Measurements from ENCODE around the gene ANXA6.

The ANXA6 gene

DNA sequence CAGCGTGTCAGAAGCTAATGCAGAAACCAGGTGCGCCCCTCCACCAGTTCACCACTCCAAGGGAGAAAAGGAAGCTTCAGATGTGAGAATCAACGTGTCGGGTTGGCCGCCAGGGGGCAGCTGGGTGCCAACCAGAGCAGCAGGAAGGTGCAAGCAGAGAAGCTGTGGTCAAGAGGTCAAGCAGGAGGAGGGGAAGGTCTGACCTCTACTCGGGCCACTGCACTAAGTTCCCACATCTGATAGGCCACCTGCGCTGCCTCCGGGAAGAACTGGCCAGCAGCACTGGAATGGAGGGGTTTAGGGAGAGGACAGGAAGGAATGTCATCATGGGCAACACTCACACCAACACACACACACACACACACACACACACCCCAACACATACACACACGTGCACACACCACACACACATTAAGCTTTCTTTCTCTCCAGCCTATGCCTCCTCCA is 31.4 kb downstream of the ANXA6 start:
- peak; percentile 66 for DNase-seq

DNA sequence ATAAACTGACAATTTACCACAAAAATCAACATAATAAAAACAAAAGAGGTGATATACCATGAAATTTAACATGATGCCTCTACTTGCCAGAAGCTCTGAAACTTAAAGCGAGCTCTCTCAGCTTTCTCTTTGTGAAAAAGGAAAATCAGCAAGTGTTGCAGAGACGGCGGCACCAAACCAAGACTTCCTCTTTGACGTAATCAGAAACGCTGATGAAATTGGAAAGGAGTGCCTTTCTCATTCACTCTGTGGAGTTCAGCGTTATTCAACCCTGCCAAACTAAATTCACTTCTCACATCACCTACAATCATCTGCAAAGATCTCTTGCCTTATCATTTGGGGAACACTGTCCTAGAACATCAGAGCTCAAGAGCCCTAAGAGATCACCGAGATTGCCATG is 32.2 kb downstream of the ANXA6 start:
- DNase-seq = no peak

DNA sequence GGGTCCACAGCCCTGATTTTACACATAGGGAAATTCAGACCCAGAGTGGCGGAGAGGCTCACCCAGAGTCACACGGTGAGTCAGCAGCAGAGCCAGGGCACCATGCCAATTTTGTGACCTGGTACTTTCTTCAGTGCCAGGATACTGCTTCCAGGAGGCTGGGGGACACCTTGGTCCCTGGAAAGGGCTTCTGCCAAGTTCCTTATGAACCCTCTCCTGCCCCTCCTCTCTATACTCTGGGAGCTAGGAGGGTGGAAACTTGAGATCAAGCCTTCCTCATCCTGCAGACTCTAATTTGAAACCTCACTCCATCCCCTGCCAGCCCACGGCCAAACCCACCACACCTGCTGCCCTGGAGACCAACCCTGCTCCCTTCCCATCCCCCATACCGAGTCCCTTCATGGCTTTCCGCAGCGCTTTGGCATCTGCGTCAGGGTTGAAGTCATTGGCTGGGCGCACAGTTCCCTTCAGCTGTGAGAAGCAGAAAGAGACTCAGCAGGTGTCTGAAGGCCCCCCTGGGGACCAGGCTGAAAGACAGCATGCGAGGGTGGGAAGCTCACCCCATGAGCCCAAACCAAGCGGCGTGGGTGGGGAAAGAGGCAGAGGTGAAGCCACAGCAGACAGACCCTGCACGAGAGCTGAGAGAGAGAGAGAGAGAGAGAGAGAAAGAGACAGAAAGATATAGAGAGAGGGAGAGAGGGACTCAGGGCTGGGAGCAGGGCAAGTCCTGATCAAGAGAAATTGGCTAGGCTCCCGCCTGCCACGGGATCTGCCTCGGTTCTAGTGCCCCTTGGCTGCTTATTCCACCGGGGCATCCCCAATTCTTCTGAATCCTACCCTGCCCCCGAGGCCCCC is 33.5 kb downstream of the ANXA6 start:
- peak; percentile 31 for DNase-seq

DNA sequence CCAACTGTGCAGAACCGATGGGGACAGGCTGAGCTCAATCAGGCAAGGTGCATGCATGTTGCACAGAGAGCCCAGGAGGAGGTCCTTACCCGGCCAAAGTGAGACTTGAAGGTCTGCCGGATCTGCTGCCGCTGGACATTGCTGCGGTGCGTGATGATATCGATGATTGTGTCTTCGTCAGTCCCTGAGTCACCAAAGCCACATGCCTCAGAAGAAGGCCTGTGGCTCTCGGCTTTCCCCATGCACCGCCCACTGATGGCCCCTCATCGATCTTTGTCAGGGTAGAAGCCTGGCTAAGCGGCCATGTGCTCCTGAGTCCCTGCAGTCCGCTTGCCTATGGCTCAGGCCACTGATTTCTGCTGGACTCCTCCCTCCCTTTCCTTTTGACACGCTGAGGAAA is 34.8 kb downstream of the ANXA6 start:
- DNase-seq = no peak

DNA sequence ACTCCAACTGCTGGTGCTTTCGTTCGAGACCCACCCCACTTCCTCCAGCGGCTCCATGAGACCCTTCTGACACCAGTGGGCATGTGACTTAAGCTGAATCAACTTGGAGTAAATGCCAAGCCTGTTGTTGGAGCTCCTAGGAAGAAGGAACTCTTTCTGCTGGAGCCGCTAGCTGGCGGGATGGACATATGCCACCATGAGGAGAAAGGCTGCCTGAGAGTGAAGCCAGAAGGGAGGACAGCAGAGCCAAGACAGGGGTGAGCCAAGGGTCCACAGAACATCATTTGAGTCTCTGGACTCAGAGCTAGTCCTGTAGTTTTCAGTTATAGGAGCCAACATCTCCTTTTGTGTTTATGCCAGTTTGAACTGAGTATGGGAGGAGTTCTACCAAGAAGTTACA is 35.9 kb downstream of the ANXA6 start:
- DNase-seq = no peak

DNA sequence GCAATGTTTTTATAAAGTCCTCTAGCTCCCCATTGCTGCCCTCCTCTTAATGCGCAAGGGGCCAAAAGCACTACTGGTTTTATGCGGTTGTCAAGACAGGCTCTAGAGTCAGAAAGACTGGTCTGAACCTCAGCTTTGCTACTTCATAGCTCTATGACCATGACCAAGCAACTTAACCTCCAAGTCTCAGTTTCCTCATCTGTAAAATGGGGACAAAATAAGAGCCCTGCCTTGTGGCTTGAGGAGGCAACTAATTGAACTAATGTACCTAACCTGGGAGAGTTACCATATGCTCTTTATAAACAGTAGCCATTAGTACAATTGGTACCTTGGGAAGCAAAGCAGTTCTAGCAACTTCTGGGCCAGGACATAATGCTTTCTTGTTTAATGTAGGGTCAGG is 36.5 kb downstream of the ANXA6 start:
- no peak for DNase-seq

DNA sequence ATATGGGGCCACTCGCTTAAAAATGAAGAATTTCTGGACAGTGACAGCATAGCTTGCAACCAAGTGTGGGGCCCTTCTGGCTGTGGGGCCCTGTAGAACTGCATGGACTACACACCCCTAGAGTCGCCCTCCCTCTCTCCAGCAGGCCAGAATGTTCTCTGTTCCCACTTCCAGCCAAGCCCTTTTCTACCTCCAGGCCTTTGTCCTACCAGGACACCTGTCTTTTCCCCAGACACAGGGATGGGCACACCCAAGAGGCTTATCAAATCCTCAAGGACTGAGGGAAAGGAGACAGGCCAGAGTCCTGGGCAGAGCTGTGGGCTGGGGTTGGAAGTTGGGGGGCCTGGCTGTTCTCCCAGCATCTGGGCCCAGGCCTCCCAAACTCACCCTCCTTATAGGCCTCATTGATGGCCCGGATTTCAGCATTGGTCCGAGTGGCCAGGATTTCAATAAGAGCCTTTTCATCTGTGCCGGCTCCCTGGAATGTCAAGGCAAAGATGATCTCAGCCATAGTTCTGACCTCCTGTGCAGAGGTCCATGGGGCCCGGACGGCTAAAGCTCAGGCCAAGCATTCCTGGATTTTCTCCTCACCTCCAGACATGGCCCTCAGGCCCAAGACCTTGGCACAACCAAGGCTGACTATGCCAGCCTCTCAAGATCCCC is 38.5 kb downstream of the ANXA6 start:
- DNase-seq = no peak

DNA sequence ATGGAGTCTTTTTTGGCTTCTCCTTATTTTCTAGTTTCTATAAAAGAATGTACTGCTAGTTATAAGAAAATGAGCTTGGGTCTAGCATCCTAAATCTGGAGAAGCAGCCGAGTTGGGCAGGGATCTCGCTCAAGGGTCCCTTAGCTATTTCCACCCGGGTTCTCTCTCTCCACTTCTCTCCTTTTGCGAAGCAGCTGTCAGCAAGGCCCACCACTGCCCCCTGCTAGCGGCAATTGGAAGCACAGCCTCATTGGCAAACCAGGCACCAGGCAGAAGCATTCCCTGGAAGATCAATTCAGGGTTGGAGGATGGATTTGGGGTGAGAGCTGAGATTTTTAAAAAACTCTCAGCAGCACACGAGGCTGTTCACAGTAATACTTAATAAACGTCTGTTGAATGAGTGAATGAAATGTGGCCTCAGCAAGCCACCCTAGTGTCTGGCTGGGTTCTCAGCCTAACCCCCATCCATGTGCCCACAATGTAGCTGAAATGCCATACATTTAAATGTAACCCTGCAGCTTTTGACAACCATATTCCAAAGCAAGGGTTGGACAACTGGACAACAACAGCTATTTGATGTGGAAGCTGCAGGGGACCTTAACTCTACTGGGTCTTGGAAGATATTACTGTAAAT is 42.2 kb downstream of the ANXA6 start:
- peak; percentile 74 for DNase-seq

DNA sequence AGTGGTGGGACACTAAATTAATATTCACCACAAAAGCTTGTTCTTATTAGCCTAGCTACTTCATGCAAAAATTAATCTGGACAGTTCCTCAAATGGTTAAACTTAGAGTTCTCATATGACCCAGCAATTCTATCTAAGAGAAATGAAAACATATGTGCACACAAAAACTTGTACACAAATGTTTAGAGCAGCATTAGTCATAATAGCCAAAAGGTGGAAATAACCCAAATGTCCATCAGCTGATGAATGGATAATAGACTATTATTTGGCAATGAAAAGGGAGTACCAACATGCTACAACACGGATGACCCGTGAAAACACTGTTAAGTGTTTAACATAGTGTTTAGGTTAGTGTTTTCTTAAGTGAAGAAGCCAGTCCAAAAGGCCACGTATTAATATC is 43.9 kb downstream of the ANXA6 start:
- DNase-seq = no peak

DNA sequence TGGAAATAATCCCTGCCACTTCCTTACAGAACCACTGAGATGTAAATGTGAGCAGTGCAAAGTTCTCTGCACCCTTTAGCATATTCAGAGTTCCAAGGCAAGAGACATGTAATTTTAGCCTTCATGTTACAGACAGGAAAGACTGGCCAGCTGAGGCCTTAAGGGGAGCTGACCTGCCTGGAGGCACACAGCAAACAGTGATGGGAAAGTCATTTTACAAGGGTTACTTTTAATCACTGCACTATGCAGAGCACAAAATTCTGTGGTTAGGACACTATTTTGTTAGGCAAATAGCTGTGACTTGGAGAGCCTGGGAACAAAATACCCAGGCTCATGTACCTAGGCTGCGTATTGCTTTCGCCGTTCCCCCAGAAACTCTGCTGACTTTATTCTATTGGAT is 46.6 kb downstream of the ANXA6 start:
- DNase-seq = no peak

DNA sequence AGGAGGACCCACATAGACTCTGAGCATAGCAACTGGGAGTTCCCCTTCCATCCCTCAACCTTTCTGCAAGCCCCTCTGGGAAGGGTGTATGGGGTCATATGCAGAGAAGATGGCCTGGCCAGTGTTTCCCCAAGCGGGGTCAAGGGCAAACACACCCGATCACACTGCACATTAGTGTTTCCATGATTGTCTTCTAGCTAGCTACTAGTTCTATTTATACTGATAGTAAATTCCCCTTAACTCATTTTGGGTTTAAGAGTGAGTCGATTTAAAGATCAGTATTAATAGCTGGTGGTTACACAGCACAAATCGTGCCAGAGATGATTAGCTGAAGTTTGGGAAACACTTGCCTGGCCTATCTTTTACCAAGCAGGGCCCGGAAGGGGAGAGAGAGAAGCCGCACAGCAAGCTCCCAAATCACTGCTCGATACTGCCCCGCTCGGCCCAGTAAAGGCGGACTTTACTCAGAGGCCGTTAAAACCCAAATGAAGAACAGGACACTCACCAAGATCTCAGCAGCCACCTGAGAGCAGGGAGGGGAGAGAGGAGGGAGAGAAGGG is 47.4 kb downstream of the ANXA6 start:
- DNase-seq = no peak

DNA sequence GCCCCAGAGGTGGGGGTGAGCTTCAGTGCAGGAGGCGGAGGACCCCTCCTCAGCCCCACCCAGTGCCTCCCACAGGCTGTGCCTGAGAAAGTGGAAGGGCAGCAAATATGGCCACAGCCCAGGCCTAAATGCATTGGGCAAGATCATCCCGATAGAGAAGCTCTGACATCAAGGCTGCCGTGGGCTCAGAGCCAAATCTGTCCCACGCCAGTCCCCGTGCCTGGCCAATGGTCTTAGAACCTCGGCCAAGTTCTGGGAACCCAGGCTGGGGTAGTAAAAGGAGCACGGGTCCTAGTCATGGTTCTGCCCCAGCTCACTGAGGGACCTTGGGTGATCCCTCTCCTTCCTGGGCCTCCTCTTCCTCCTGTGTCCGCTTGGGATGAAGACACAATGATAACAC is 49.0 kb downstream of the ANXA6 start:
- no peak for DNase-seq

DNA sequence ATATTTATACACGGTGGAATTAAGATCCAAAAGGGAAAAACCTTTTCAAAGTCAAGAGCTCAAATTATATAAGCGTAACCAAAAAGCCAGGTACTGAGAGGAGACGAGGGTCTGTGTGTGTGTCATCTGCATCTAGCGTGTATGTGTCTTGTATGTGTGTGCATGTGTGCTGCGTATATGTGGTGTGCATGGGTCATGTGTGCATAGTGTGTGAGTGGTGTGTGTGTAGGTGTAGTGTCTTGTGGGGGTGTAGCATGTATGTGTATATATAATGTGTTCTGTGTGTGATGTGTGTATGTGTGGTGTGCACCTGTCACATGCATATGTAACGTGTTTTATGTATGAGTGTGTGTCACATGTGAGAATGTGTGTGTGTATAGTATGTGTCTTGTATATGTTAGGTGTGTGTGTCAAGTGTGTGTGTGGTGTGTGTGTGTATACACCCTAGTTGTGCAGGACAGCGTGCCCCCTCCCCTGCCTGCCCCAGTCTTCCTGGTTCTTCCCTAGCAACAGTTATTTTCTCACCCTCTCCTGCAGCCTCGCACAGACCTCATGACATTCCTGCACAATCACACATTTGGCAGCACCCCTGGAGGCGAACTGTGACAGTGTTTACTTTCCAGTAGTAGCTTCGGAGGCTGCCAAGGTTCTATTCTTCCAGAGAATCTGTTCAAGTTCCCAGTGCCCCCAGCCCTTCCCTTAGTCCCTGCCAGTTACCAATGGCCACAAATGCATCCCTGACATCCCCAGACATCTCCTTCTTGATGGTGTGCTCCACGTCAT is 49.6 kb downstream of the ANXA6 start:
- no peak for DNase-seq

DNA sequence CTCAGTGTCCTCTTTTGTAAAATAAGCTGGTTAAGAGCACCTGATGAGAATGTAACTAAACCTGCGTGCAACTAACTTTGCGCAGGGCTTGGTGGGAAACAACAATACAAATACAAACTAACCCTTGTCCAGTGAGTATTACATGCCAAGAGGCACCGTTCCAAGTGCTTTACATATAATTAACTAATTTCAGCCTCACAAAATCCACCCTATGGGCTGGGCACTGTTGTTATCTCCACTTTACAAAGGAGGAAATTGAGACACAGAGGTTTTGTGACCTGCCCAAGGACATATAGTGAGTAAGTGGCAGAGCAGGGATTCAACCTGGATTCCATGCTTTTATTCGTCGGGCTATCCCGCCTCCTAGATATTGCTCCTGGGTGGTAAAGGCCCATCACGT is 50.5 kb downstream of the ANXA6 start:
- DNase-seq = no peak

DNA sequence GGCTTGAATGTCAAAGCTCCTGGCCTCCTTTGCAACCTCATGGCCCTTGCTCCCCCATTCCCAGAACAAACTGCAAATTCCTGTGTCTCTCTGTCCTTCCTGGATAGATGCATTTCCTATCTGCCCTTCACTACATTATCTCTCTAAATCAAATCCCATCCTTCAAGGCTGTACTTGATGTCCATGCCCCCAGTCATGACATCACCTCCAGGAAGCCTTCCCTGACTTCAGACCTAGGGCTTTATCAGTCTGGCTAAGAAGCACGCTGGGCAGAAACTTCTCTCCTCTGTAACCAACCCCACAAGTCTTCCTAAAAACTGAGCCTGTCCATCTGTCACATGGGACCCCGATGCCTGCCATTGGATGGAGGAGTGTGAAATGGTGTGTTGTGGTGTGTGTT is 51.1 kb downstream of the ANXA6 start:
- no peak for DNase-seq

DNA sequence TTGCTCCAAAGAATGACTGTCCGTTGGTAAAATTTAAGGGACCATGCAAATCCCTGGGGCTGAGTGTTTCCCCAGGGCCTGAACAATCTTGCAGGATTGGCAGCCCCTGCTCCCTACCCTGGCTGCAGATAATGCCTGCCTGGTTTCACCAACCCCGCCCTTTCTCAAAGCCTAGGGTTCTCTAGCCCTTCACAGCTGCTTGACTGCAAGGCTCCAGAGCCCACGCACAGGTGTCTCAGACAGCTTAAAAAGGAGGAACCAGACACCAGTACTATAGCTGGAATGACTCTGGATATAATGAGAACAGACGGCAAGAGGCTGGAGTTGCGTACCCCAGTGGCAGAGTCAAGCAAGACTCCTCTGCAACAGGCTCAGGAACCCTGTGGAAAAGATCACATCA is 51.5 kb downstream of the ANXA6 start:
- no peak for DNase-seq

DNA sequence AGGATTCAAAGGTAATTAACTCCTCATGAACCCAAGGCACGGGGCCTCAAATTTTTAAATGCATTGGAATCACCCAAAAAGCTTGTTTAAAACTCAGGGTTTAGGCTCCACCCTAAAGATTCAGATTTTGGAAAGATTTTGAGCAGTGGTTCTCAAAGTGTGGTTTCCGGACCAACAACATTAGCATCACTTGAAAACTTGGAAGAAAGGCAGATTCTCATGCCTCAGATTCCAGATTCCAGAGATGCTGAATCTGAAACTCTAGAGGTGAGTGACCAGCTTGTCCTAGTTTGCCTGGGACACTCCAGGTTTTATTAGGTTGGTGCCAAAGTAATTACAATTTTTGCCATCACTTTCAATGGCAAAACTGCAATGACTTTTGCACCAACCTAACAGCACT is 52.0 kb downstream of the ANXA6 start:
- no peak for DNase-seq

DNA sequence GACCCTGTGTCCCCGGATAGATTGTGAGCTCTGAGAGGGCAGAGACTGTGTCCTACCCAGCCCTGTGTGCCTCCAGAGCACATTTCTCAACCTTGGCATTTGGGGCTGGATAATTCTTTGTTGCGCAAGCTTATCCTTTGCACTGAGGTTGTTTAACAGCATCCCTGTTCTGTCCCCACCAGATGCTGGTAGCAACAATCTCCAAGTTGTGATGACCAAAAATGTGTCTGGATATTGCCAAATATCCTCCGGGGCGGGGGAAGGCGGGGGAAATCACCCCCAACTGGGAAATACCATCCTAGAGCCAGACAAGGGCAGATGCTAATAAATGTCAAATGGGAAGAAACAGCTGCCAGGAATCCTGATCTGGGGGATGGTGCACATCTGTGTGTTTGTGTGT is 52.8 kb downstream of the ANXA6 start:
- no peak for DNase-seq

DNA sequence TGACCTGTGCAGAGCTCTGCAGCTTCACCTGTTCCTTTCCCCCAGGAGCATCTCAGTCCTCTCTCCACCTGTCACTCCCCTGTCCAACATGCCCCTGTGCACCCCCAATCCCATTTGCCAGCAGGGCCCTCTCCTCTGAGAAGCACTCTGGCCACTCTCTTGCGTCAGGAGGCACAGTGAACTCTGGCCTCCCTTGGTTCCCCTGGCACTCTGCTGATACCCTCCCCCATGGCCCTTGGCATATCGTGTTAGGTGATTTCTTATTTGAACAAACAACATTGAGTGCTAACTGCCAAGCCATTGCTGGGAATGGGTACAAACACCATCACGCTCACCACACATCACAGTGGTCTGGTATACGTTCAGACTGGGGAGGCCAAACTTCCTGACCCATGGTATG is 55.8 kb downstream of the ANXA6 start:
- DNase-seq = no peak

DNA sequence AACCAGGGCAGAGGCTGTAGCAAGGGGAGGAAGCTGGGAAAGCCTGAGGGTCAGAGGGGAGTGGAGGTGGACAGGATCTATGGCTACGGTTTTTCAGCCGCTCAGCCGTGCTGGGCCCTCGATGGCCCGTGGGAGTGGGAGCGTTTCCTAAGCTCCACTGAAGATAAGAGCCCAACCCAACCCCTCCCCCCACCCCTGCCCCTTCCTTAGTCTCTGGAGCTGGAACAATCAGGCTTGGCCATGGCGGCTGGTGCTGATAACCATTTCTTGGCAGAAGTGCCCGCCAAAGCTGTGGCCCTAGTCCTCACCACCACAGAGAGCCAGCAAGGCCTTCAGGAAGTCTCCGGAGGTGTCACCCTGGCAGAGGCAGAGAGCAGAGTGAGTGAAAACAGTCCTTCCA is 56.4 kb downstream of the ANXA6 start:
- no peak for DNase-seq

DNA sequence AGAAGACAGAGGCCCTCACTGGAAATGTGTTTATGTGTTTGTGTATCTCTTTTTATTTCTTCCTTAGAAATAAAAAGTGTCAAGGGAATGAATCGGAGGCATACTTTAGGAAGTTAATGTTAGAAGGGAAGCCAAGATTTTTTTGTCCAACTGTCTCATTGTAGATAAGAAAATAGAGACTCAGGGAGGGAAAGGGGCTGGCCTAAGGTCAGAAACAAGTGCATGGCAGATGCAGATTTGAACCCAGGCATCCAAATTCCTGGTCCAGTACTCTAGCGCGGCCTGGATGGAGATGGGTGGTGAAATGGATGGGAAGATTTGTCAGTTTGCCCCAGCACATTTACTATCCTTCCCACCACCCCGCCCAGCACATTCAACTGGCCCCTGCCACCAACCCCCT is 56.9 kb downstream of the ANXA6 start:
- DNase-seq = no peak

DNA sequence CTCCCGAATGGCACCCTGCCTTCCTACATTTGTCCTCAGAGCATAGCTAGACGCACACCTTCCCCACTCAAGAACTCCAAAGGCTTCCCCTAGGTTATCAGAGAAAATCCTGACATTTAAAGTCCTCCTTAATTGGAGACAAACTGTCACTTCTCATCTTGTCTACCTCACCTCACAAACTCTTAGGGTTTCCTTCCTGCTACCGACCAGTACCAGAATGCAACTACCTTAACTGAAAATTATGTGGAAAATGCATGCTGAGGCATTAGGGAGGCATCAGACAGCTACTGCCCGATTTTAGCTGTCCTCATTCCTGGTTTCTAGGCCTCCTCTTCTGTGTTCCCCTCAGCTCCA is 58.8 kb downstream of the ANXA6 start:
- no peak for DNase-seq
